HEK293 (cell line): ENCODE results near the gene GDPD3.

ENCODE experiments used
- ATF2 ChIP-seq: fragments of 450-650 bp; formaldehyde crosslinking; IDR thresholded peaks from 2 replicates; pipeline ENCODE4 v1.5.1; 2016; ENCODE audit warnings: missing biosample characterization, missing genetic modification characterization, low read depth
- EGR2 ChIP-seq: fragments of 450-650 bp; formaldehyde crosslinking; IDR thresholded peaks from 2 replicates; pipeline ENCODE4 v1.5.1; 2016; ENCODE audit warnings: low read depth, missing biosample characterization, missing genetic modification characterization
- GLIS1 ChIP-seq: fragments of 450-650 bp; formaldehyde crosslinking; IDR thresholded peaks from 2 replicates; pipeline ENCODE4 v1.5.1; 2016; ENCODE audit warnings: missing biosample characterization, missing genetic modification characterization
- HOXA7 ChIP-seq: sonication (generic); formaldehyde crosslinking; IDR thresholded peaks from 2 replicates; pipeline ENCODE4 v1.8.1; 2022; ENCODE audit warnings: missing genetic modification reagents, borderline replicate concordance
- HOXC10 ChIP-seq: sonication (generic); formaldehyde crosslinking; IDR thresholded peaks from 2 replicates; pipeline ENCODE4 v1.8.1; 2023; ENCODE audit warnings: mild to moderate bottlenecking, missing genetic modification reagents
- MZF1 ChIP-seq: fragments of 450-650 bp; formaldehyde crosslinking; IDR thresholded peaks from 2 replicates; pipeline ENCODE4 v1.5.1; 2017; ENCODE audit warnings: missing biosample characterization, missing genetic modification characterization, borderline replicate concordance
- OSR2 ChIP-seq: fragments of 450-650 bp; formaldehyde crosslinking; IDR thresholded peaks from 2 replicates; pipeline ENCODE4 v1.5.1; 2016; ENCODE audit warnings: missing biosample characterization, missing genetic modification characterization
- SALL2 ChIP-seq: fragments of 450-650 bp; formaldehyde crosslinking; IDR thresholded peaks from 2 replicates; pipeline ENCODE4 v1.5.0; 2017; ENCODE audit warnings: missing biosample characterization, mild to moderate bottlenecking, missing genetic modification characterization, borderline replicate concordance
- SETDB1 ChIP-seq: IDR thresholded peaks from one replicate; pipeline ENCODE4 v1.6.1; 2017; ENCODE audit warnings: mild to moderate bottlenecking, low read length, moderate library complexity, mixed read lengths; ENCODE audit not compliant: insufficient read length
- ZBTB17 ChIP-seq: fragments of 450-650 bp; formaldehyde crosslinking; IDR thresholded peaks from 2 replicates; pipeline ENCODE4 v1.5.1; 2016; ENCODE audit warnings: missing biosample characterization, missing genetic modification characterization
- ZBTB44 ChIP-seq: fragments of 450-650 bp; IDR thresholded peaks from 2 replicates; pipeline ENCODE4 v1.5.1; 2018; ENCODE audit warnings: missing biosample characterization, mild to moderate bottlenecking, missing genetic modification characterization
- ZNF157 ChIP-seq: fragments of 450-650 bp; formaldehyde crosslinking; IDR thresholded peaks from 2 replicates; pipeline ENCODE4 v1.5.1; 2016; ENCODE audit warnings: missing biosample characterization, missing genetic modification characterization
- ZNF16 ChIP-seq: fragments of 450-650 bp; formaldehyde crosslinking; IDR thresholded peaks from 2 replicates; pipeline ENCODE4 v1.5.1; 2016; ENCODE audit warnings: low read depth, missing biosample characterization, missing genetic modification characterization
- ZNF423 ChIP-seq: fragments of 450-650 bp; formaldehyde crosslinking; IDR thresholded peaks from 2 replicates; pipeline ENCODE4 v1.5.1; 2016; ENCODE audit warnings: missing biosample characterization, missing genetic modification characterization
- ZNF548 ChIP-seq: fragments of 450-650 bp; formaldehyde crosslinking; IDR thresholded peaks from 2 replicates; pipeline ENCODE4 v1.5.1; 2016; ENCODE audit warnings: missing biosample characterization, missing genetic modification characterization
- ZNF580 ChIP-seq: fragments of 450-650 bp; formaldehyde crosslinking; IDR thresholded peaks from 2 replicates; pipeline ENCODE4 v1.5.1; 2016; ENCODE audit warnings: missing biosample characterization, missing genetic modification characterization
- ZNF610 ChIP-seq: fragments of 450-650 bp; formaldehyde crosslinking; IDR thresholded peaks from 2 replicates; pipeline ENCODE4 v1.5.1; 2016; ENCODE audit warnings: missing biosample characterization, missing genetic modification characterization, borderline replicate concordance
- ZNF768 ChIP-seq: fragments of 450-650 bp; formaldehyde crosslinking; IDR thresholded peaks from 2 replicates; pipeline ENCODE4 v1.5.1; 2018; ENCODE audit warnings: missing biosample characterization, mild to moderate bottlenecking, missing genetic modification characterization
- ZXDB ChIP-seq: fragments of 450-650 bp; formaldehyde crosslinking; IDR thresholded peaks from 2 replicates; pipeline ENCODE4 v1.5.1; 2016; ENCODE audit warnings: missing biosample characterization, missing genetic modification characterization
- TF ChIP-seq, protein P1 (sequence below): fragments of 450-650 bp; formaldehyde crosslinking; conservative IDR thresholded peaks from 2 replicates; pipeline ENCODE4 v1.5.1; 2016; ENCODE audit warnings: low read depth, missing biosample characterization, missing genetic modification characterization
- TF ChIP-seq, protein P2 (sequence below): fragments of 450-650 bp; formaldehyde crosslinking; IDR thresholded peaks from 2 replicates; pipeline ENCODE4 v1.5.0; 2017; ENCODE audit warnings: missing biosample characterization, missing genetic modification characterization, borderline replicate concordance
- TF ChIP-seq, protein P3 (sequence below): fragments of 450-650 bp; formaldehyde crosslinking; IDR thresholded peaks from 2 replicates; pipeline ENCODE4 v1.5.1; 2016; ENCODE audit warnings: missing biosample characterization, missing genetic modification characterization
- TF ChIP-seq, protein P4 (sequence below): fragments of 450-650 bp; formaldehyde crosslinking; IDR thresholded peaks from 2 replicates; pipeline ENCODE4 v1.5.1; 2016; ENCODE audit warnings: missing biosample characterization, missing genetic modification characterization

The GDPD3 gene

GRCh38 chr16:30091474-30092372 lies 21.6 kb downstream of the GDPD3 start, which contains the start of gene TBX6 (continued):
- TF ChIP-seq, protein P1, sequence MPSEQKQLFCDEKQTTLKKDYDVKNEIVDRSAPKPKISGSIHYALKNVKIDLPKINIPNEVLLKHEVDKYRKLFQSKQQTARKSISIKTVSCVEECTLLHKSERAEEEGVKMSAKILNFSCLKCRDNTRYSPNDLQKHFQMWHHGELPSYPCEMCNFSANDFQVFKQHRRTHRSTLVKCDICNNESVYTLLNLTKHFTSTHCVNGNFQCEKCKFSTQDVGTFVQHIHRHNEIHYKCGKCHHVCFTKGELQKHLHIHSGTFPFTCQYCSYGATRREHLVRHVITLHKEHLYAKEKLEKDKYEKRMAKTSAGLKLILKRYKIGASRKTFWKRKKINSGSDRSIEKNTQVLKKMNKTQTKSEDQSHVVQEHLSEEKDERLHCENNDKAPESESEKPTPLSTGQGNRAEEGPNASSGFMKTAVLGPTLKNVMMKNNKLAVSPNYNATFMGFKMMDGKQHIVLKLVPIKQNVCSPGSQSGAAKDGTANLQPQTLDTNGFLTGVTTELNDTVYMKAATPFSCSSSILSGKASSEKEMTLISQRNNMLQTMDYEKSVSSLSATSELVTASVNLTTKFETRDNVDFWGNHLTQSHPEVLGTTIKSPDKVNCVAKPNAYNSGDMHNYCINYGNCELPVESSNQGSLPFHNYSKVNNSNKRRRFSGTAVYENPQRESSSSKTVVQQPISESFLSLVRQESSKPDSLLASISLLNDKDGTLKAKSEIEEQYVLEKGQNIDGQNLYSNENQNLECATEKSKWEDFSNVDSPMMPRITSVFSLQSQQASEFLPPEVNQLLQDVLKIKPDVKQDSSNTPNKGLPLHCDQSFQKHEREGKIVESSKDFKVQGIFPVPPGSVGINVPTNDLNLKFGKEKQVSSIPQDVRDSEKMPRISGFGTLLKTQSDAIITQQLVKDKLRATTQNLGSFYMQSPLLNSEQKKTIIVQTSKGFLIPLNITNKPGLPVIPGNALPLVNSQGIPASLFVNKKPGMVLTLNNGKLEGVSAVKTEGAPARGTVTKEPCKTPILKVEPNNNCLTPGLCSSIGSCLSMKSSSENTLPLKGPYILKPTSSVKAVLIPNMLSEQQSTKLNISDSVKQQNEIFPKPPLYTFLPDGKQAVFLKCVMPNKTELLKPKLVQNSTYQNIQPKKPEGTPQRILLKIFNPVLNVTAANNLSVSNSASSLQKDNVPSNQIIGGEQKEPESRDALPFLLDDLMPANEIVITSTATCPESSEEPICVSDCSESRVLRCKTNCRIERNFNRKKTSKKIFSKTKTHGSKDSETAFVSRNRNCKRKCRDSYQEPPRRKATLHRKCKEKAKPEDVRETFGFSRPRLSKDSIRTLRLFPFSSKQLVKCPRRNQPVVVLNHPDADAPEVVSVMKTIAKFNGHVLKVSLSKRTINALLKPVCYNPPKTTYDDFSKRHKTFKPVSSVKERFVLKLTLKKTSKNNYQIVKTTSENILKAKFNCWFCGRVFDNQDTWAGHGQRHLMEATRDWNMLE: 0 out of 2 replicates have a peak, but pooled peaks have one; percentile 12
- TF ChIP-seq ZBTB17 (tag by site-specific recombination) (0 out of 2 replicates have a peak, but pooled peaks have one; percentile 55), EGR2 (tag by site-specific recombination) (peak; percentile 81), ZBTB44 (tag by site-specific recombination) (peak; percentile 46; the same call in 1 of the 2 replicates), MZF1 (no peak), HOXA7 (CRISPR knock-in tag) (no peak), SALL2 (tag by site-specific recombination) (no peak), ZNF548 (tag by site-specific recombination) (no peak), ZNF16 (tag by site-specific recombination) (no peak), ZXDB (tag by site-specific recombination) (peak; percentile 40), ZNF768 (tag by site-specific recombination) (no peak), GLIS1 (tag by site-specific recombination) (peak; percentile 39; the same call in 1 of the 2 replicates), ZNF423 (no peak), ZNF610 (tag by site-specific recombination) (no peak; the same call in 1 of the 2 replicates), HOXC10 (no peak), ZNF157 (tag by site-specific recombination) (no peak), ATF2 (tag by site-specific recombination) (no peak), SETDB1 (no peak), ZNF580 (tag by site-specific recombination) (no peak), OSR2 (no peak)
- TF ChIP-seq, protein P2, sequence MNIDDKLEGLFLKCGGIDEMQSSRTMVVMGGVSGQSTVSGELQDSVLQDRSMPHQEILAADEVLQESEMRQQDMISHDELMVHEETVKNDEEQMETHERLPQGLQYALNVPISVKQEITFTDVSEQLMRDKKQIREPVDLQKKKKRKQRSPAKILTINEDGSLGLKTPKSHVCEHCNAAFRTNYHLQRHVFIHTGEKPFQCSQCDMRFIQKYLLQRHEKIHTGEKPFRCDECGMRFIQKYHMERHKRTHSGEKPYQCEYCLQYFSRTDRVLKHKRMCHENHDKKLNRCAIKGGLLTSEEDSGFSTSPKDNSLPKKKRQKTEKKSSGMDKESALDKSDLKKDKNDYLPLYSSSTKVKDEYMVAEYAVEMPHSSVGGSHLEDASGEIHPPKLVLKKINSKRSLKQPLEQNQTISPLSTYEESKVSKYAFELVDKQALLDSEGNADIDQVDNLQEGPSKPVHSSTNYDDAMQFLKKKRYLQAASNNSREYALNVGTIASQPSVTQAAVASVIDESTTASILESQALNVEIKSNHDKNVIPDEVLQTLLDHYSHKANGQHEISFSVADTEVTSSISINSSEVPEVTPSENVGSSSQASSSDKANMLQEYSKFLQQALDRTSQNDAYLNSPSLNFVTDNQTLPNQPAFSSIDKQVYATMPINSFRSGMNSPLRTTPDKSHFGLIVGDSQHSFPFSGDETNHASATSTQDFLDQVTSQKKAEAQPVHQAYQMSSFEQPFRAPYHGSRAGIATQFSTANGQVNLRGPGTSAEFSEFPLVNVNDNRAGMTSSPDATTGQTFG (tag by site-specific recombination): no peak
- TF ChIP-seq, protein P3, sequence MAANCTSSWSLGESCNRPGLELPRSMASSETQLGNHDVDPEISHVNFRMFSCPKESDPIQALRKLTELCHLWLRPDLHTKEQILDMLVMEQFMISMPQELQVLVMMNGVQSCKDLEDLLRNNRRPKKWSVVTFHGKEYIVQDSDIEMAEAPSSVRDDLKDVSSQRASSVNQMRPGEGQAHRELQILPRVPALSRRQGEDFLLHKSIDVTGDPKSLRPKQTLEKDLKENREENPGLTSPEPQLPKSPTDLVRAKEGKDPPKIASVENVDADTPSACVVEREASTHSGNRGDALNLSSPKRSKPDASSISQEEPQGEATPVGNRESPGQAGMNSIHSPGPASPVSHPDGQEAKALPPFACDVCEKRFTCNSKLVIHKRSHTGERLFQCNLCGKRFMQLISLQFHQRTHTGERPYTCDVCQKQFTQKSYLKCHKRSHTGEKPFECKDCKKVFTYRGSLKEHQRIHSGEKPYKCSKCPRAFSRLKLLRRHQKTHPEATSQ: no peak
- TF ChIP-seq, protein P4, sequence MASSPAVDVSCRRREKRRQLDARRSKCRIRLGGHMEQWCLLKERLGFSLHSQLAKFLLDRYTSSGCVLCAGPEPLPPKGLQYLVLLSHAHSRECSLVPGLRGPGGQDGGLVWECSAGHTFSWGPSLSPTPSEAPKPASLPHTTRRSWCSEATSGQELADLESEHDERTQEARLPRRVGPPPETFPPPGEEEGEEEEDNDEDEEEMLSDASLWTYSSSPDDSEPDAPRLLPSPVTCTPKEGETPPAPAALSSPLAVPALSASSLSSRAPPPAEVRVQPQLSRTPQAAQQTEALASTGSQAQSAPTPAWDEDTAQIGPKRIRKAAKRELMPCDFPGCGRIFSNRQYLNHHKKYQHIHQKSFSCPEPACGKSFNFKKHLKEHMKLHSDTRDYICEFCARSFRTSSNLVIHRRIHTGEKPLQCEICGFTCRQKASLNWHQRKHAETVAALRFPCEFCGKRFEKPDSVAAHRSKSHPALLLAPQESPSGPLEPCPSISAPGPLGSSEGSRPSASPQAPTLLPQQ (tag by site-specific recombination): peak; percentile 34
